ENCODE results near the gene RNU6-9. TPM values are rescaled to one million over a fixed set of nuclear protein-coding genes. Genes with fewer than 3 reads are reported as not detected.

The RNU6-9 gene
- total RNA-seq, 2 donors from 2014 or later = not detected

GRCh38 chr19:903266-903797 is 10.0 kb downstream of the RNU6-9 start:
- H3K4me1 ChIP-seq (replicated peaks) = no peaks in the 10 kb centered on the region
- no peaks in the 10 kb centered on the region for H3K27me3 ChIP-seq (replicated peaks; ENCODE audit: insufficient read depth)
- H3K27ac ChIP-seq = no peak overlapping the region
- WGBS = 79% methylated on average over 30 of the region's 32 CpGs
- H3K4me3 ChIP-seq = no peak overlapping the region
- intact Hi-C loops (cut with DNase I) = no loop called here
- H3K36me3 ChIP-seq = peaks cover 0 to 6% of the 10 kb centered on the region in 2 donors
- no peak for DNase-seq (ENCODE audit: low spot score)
- TF ChIP-seq POLR2AphosphoS5 (IDR thresholded peaks at IDR 0.05) (no peak), POLR2A (IDR thresholded peaks at IDR 0.05) (no peak)
- TF ChIP-seq, protein P1, sequence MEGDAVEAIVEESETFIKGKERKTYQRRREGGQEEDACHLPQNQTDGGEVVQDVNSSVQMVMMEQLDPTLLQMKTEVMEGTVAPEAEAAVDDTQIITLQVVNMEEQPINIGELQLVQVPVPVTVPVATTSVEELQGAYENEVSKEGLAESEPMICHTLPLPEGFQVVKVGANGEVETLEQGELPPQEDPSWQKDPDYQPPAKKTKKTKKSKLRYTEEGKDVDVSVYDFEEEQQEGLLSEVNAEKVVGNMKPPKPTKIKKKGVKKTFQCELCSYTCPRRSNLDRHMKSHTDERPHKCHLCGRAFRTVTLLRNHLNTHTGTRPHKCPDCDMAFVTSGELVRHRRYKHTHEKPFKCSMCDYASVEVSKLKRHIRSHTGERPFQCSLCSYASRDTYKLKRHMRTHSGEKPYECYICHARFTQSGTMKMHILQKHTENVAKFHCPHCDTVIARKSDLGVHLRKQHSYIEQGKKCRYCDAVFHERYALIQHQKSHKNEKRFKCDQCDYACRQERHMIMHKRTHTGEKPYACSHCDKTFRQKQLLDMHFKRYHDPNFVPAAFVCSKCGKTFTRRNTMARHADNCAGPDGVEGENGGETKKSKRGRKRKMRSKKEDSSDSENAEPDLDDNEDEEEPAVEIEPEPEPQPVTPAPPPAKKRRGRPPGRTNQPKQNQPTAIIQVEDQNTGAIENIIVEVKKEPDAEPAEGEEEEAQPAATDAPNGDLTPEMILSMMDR (IDR thresholded peaks at IDR 0.05) = no peak
- H3K9me3 ChIP-seq = no peaks in the 10 kb centered on the region

- DNase-seq (ENCODE audit: low spot score) = no peak
- Histone ChIP-seq H3K36me3 (peaks cover 0 to 2% of the 10 kb centered on the region in 2 donors), H3K27ac (no peak overlapping the region), H3K27me3 (replicated peaks; ENCODE audit: insufficient read depth) (no peaks in the 10 kb centered on the region), H3K9me3 (no peaks in the 10 kb centered on the region), H3K4me1 (replicated peaks) (peaks cover 4% of the 10 kb centered on the region), H3K4me3 (no peak overlapping the region)
- WGBS = 85% methylated on average over 8 of the region's 8 CpGs
- TF ChIP-seq, protein P1 (IDR thresholded peaks at IDR 0.05) = no peak
- TF ChIP-seq POLR2AphosphoS5 (IDR thresholded peaks at IDR 0.05) (no peak), POLR2A (IDR thresholded peaks at IDR 0.05) (no peak)
- intact Hi-C loops (cut with DNase I) = no loop called here
Observed at GRCh38 chr19:904545-904944, 11.3 kb downstream of the RNU6-9 start.

- no peak overlapping the region for H3K4me3 ChIP-seq
- no peaks in the 10 kb centered on the region for H3K9me3 ChIP-seq
- H3K27me3 ChIP-seq (replicated peaks; ENCODE audit: insufficient read depth) = no peaks in the 10 kb centered on the region
- no peaks in the 10 kb centered on the region for H3K36me3 ChIP-seq
- 92% methylated on average over 7 of the region's 7 CpGs for WGBS
- no peak overlapping the region for H3K27ac ChIP-seq
- intact Hi-C loops (cut with DNase I) = no loop called here
- DNase-seq (ENCODE audit: low spot score) = no peak
- no peak for TF ChIP-seq POLR2AphosphoS5 (IDR thresholded peaks at IDR 0.05)
- TF ChIP-seq, protein P1 (IDR thresholded peaks at IDR 0.05) = no peak
- TF ChIP-seq POLR2A (IDR thresholded peaks at IDR 0.05) = no peak
- peaks cover 4% of the 10 kb centered on the region for H3K4me1 ChIP-seq (replicated peaks)
Observed at GRCh38 chr19:906480-906879, 13.2 kb downstream of the RNU6-9 start.

DNA sequence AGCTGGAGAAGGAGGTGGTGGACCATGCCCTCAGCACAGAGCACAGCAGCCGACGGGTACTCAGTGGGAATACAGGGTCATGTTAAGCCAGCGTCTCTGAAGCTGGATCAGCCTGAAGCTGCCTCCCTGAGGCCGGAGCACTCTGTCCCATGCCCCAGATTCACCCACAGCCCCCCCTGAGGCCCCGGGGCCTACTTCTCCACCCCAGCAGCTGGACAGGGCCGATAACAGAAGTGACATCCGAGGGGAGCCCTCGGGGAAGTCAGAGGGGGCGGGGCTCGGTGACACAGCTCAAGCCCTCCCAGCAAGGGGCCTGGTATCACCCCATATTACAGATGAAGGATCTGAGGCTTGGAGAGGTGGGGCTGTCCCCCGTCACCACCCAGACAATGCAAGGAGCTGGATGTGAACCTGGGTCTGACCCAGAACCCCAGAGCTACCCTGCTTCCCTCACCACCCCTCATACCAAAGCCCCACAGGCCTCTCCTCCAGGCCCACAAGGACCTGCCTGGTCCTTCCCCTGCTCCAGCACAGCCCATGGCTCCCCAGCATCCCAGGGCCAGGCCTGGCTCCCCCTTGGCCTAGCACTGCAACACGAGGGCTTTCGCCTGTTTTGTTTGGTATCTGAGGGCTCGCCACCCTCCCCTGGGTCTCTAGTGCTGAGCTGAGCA is 14.0 kb downstream of the RNU6-9 start:
- intact Hi-C loops (cut with DNase I) = no loop called here
- peaks cover 4% of the 10 kb centered on the region for H3K4me1 ChIP-seq (replicated peaks)
- H3K4me3 ChIP-seq = no peak overlapping the region
- H3K27ac ChIP-seq = no peak overlapping the region
- no peaks in the 10 kb centered on the region for H3K36me3 ChIP-seq
- H3K27me3 ChIP-seq (replicated peaks; ENCODE audit: insufficient read depth) = no peaks in the 10 kb centered on the region
- H3K9me3 ChIP-seq = no peaks in the 10 kb centered on the region
- no peak for DNase-seq (ENCODE audit: low spot score)
- TF ChIP-seq, protein P1 (IDR thresholded peaks at IDR 0.05) = no peak
- no peak for TF ChIP-seq POLR2A (IDR thresholded peaks at IDR 0.05)
- WGBS = 80% methylated on average over 14 of the region's 14 CpGs
